H1 (cell line): Measurements from ENCODE around the gene C6orf62.

Experiments
- CHD2 ChIP-seq: IDR thresholded peaks from 2 replicates; pipeline ENCODE4 v1.6.1; 2012; ENCODE audit warnings: low read length, improper control_type of control experiment
- TF ChIP-seq, protein P1 (sequence below), 3 experiments: IDR thresholded peaks; 1 replicate in 2 of 3; 2 replicates in 1 of 3; pipeline versions ENCODE4 v1.5.1 to v1.6.1; 2011; ENCODE audit warnings: low read length in 3 of 3, mild to moderate bottlenecking in 3 of 3, inconsistent platforms in 2 of 3, low read depth in 1 of 3, moderate library complexity in 1 of 3; ENCODE audit not compliant: insufficient read depth in 1 of 3; ENCODE audit errors: control extremely low read depth in 1 of 3
- TF ChIP-seq, protein P2 (sequence below): IDR thresholded peaks from 2 replicates; pipeline ENCODE4 v1.6.1; 2012; ENCODE audit warnings: low read length, inconsistent platforms

DNA sequence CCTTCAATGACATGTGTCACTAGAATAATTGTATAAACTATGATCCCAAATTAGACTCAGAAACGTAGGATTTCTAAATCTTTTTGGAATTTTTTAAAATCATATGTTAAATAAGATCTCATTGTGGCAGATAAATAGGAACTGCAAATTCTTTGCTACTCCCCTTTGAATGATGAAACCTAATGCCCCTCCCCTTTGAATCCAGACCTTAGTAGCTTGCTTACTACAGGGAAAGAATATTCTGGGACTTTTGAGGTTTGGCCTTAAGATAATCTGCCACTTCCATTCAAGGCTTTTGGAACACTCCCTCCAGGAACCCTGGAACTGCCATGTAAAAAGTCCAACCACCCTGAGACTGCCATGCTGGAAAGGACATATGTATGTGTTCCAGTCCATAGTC, 59.4 kb downstream of the C6orf62 start:
- TF ChIP-seq CHD2, result no peak
- TF ChIP-seq, protein P1, sequence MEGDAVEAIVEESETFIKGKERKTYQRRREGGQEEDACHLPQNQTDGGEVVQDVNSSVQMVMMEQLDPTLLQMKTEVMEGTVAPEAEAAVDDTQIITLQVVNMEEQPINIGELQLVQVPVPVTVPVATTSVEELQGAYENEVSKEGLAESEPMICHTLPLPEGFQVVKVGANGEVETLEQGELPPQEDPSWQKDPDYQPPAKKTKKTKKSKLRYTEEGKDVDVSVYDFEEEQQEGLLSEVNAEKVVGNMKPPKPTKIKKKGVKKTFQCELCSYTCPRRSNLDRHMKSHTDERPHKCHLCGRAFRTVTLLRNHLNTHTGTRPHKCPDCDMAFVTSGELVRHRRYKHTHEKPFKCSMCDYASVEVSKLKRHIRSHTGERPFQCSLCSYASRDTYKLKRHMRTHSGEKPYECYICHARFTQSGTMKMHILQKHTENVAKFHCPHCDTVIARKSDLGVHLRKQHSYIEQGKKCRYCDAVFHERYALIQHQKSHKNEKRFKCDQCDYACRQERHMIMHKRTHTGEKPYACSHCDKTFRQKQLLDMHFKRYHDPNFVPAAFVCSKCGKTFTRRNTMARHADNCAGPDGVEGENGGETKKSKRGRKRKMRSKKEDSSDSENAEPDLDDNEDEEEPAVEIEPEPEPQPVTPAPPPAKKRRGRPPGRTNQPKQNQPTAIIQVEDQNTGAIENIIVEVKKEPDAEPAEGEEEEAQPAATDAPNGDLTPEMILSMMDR (IDR thresholded peaks at IDR 0.05; ENCODE audit: control extremely low read depth in 1 of 3, insufficient read depth in 1 of 3, low read depth in 1 of 3, low read length in 3 of 3), result no peak
- TF ChIP-seq, protein P2, sequence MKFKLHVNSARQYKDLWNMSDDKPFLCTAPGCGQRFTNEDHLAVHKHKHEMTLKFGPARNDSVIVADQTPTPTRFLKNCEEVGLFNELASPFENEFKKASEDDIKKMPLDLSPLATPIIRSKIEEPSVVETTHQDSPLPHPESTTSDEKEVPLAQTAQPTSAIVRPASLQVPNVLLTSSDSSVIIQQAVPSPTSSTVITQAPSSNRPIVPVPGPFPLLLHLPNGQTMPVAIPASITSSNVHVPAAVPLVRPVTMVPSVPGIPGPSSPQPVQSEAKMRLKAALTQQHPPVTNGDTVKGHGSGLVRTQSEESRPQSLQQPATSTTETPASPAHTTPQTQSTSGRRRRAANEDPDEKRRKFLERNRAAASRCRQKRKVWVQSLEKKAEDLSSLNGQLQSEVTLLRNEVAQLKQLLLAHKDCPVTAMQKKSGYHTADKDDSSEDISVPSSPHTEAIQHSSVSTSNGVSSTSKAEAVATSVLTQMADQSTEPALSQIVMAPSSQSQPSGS, result no peak
